ENCODE measurements around the gene ADAM15.

ADAM15 gene

GRCh38 chr1:155018617-155019348 lies 32.3 kb upstream of the ADAM15 start:
- H3K9me3 ChIP-seq (ENCODE audit: insufficient read depth, low read length) = no peaks in the 10 kb centered on the region
- H3K79me2 ChIP-seq (ENCODE audit: low read length) = no peaks in the 10 kb centered on the region
- H3K27me3 ChIP-seq (ENCODE audit: low read depth, low read length) = peaks cover 5% of the 10 kb centered on the region; the same call in 1 of the 2 replicates
- peak overlapping the region; percentile 74; the same call in 1 of the 2 replicates for H3K4me3 ChIP-seq (ENCODE audit: low read length)
- peaks cover 26% of the 10 kb centered on the region for H3K36me3 ChIP-seq (replicated peaks; ENCODE audit: low read depth, low read length)
- peaks cover 30% of the 10 kb centered on the region for H3K4me1 ChIP-seq (ENCODE audit: low read length)
- peaks cover 10% of the 10 kb centered on the region for H4K20me1 ChIP-seq (ENCODE audit: insufficient read depth, low read length)
- H2AFZ ChIP-seq (ENCODE audit: low read depth, low read length) = no peak overlapping the region
- no peak overlapping the region for H3K27ac ChIP-seq (ENCODE audit: low read length)
- peak overlapping the region; percentile 79; the same call in 1 of the 2 replicates for H3K4me2 ChIP-seq (ENCODE audit: low read length)
- TF ChIP-seq EZH2phosphoT487 (IDR thresholded peaks at IDR 0.05; ENCODE audit: low read depth) = no peak
- H3K9ac ChIP-seq (ENCODE audit: low read length) = no peak overlapping the region

GRCh38 chr1:155019377-155020245 lies 31.5 kb upstream of the ADAM15 start:
- Histone ChIP-seq H3K79me2 (ENCODE audit: low read length) (no peaks in the 10 kb centered on the region), H4K20me1 (ENCODE audit: insufficient read depth, low read length) (0 out of 2 replicates have a peak, but pooled peaks cover 2% of the 10 kb centered on the region), H3K27me3 (ENCODE audit: low read depth, low read length) (peaks cover 5% of the 10 kb centered on the region; the same call in 1 of the 2 replicates), H3K4me1 (ENCODE audit: low read length) (peaks cover 30% of the 10 kb centered on the region), H3K4me3 (ENCODE audit: low read length) (no peak overlapping the region), H3K27ac (ENCODE audit: low read length) (no peak overlapping the region), H3K36me3 (replicated peaks; ENCODE audit: low read depth, low read length) (peaks cover 25% of the 10 kb centered on the region), H3K9ac (ENCODE audit: low read length) (no peak overlapping the region), H3K9me3 (ENCODE audit: insufficient read depth, low read length) (no peaks in the 10 kb centered on the region), H2AFZ (ENCODE audit: low read depth, low read length) (no peak overlapping the region), H3K4me2 (ENCODE audit: low read length) (no peak overlapping the region)
- TF ChIP-seq EZH2phosphoT487 (IDR thresholded peaks at IDR 0.05; ENCODE audit: low read depth) (no peak), CTCF (IDR thresholded peaks at IDR 0.05; ENCODE audit: low read depth, low read length) (no peak)

- Histone ChIP-seq H3K4me3 (ENCODE audit: low read length) (no peak overlapping the region), H4K20me1 (ENCODE audit: insufficient read depth, low read length) (no peaks in the 10 kb centered on the region), H3K79me2 (ENCODE audit: low read length) (no peaks in the 10 kb centered on the region), H3K4me2 (ENCODE audit: low read length) (no peak overlapping the region), H3K9me3 (ENCODE audit: insufficient read depth, low read length) (no peaks in the 10 kb centered on the region), H3K27ac (ENCODE audit: low read length) (no peak overlapping the region), H2AFZ (ENCODE audit: low read depth, low read length) (no peak overlapping the region), H3K27me3 (ENCODE audit: low read depth, low read length) (peaks cover 8% of the 10 kb centered on the region; the same call in 1 of the 2 replicates), H3K4me1 (ENCODE audit: low read length) (peaks cover 12% of the 10 kb centered on the region), H3K36me3 (replicated peaks; ENCODE audit: low read depth, low read length) (peaks cover 5% of the 10 kb centered on the region), H3K9ac (ENCODE audit: low read length) (no peak overlapping the region)
- TF ChIP-seq EZH2phosphoT487 (IDR thresholded peaks at IDR 0.05; ENCODE audit: low read depth) (no peak), CTCF (IDR thresholded peaks at IDR 0.05; ENCODE audit: low read depth, low read length) (no peak)
Measured at GRCh38 chr1:155022136-155022926, 28.8 kb upstream of the ADAM15 start.

- Histone ChIP-seq H3K79me2 (ENCODE audit: low read length) (no peaks in the 10 kb centered on the region), H3K4me3 (ENCODE audit: low read length) (no peak overlapping the region), H3K4me1 (ENCODE audit: low read length) (peaks cover 7% of the 10 kb centered on the region), H2AFZ (ENCODE audit: low read depth, low read length) (no peak overlapping the region), H3K9me3 (ENCODE audit: insufficient read depth, low read length) (no peaks in the 10 kb centered on the region), H3K36me3 (replicated peaks; ENCODE audit: low read depth, low read length) (peaks cover 5% of the 10 kb centered on the region), H4K20me1 (ENCODE audit: insufficient read depth, low read length) (no peaks in the 10 kb centered on the region), H3K27ac (ENCODE audit: low read length) (no peak overlapping the region), H3K9ac (ENCODE audit: low read length) (no peak overlapping the region), H3K27me3 (ENCODE audit: low read depth, low read length) (peaks cover 8% of the 10 kb centered on the region; the same call in 1 of the 2 replicates), H3K4me2 (ENCODE audit: low read length) (no peak overlapping the region)
- no peak for TF ChIP-seq EZH2phosphoT487 (IDR thresholded peaks at IDR 0.05; ENCODE audit: low read depth)
- TF ChIP-seq CTCF (IDR thresholded peaks at IDR 0.05; ENCODE audit: low read depth, low read length) = no peak
Measured at GRCh38 chr1:155022927-155023236, 28.2 kb upstream of the ADAM15 start.
